NOMO-1 (cell line): Measurements from ENCODE around the gene ACKR2.

Experiments
- DNase-seq, 2 experiments: peaks; one replicate each; lab custom pipeline; 2025; ENCODE audit not compliant: unreplicated experiment in 2 of 2; lab: John Stamatoyannopoulos, UW

ACKR2 gene

DNA sequence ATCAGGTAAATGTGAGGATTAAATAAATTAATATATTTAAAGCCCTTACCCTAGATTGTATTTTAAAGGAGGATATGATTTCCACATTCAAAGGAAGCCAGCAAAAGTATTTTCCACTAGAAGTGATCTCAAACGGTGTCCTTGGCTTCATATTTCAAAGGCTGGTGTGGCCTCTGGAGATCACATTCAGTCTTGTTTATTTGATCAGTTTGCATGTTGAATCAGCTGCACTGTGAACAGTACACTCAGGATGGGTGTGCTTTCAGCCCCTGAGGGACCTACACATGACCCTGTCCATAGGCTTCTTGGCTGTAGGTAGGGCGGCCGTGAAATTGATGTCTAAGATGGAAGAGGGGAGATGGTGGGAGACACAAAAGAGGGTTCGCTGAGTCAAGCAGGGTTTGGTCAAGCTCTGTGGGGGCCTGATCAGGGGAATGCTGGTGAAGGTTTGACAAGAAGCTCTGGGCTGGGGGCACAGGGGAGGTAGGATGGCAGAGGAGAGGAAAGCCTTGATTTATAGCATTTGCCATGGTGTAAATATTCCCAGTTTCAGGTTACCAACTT, 44.6 kb downstream of the ACKR2 start:
- no peak for DNase-seq

DNA sequence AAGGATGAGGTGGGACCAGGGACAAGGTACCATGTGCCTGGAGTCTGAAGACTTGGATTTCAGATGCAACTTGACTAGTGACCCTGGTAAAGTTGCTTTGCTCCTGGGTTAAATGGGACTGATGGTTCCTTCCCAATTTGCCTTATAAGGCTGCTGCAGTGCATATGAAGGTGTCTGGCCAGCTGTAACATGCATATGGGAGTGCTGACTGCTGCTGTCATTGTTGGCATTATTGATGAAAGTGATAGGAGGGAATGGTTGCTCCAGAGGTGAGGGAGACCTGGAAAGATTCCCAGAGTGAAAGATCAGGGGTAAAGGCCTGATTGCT, 45.9 kb downstream of the ACKR2 start:
- no peak for DNase-seq

DNA sequence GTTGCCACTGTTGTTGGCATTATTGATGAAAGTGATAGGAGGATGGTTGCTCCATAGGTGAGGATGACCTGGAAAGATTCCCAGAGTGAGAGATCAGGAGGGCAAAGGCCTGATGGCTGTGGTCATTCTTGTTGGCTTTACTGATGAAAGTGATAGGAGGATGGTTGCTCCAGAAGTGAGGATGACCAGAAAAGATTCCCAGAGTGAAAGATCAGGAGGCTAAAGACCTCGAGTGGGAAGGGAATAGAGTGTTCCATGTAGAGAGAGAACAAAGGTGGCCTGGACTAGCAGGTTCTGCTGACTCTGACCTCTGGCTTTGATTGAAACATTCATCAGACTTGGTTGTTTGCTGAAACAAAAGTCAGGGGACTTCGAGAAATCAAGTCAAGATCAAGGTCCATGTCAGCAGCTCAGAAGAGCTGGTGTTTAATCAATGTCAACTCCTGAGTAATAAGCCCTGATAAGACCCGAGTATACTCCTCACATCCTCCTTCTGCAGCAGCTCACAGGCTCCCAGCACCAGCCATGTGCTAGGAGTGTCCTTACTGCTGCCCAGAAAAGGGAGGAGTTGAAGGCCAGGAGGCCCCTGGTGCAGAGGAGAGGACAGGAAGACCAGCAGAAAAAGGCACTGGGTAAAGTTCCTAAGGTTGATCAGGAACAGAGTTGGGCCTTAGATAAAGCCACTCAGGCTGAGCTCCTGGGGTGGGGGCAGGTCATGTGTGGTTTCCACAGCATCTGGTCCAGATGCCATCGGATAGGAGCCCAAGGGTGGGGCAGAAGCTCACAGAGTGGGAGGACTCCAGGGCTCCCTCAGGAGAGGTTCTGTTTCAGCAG, 46.5 kb downstream of the ACKR2 start:
- DNase-seq: no peak

DNA sequence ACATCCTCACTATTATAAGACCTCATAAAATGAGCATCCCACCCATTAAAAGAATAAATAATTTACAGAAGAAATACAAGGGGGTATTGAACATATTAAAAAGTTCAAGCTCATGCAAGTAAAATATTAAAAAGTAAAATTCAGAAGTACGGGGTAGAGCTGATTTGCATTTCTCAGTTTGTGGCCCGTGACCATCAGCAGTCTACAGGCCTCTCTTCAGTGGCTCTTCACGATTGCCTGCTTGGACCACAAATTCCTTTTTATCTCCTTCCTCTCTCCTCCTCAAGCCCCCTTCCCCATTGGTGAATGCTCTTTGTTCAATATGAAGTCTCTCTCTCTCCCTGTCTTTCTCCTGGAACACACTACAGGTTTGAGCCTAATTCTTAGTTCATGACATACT, 47.3 kb downstream of the ACKR2 start:
- DNase-seq: no peak

DNA sequence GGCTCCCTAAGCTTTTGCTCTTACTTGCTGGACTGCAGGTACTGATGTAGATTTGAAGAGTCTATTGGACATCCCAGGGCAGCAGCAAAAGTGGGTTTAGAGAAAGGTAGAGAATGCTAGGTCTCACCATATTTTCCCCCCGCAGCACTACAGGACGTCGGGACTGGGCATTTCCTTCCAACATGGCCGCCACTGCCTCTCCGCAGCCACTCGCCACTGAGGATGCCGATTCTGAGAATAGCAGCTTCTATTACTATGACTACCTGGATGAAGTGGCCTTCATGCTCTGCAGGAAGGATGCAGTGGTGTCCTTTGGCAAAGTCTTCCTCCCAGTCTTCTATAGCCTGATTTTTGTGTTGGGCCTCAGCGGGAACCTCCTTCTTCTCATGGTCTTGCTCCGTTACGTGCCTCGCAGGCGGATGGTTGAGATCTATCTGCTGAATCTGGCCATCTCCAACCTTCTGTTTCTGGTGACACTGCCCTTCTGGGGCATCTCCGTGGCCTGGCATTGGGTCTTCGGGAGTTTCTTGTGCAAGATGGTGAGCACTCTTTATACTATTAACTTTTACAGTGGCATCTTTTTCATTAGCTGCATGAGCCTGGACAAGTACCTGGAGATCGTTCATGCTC, 55.2 kb downstream of the ACKR2 start:
- DNase-seq: no peak

DNA sequence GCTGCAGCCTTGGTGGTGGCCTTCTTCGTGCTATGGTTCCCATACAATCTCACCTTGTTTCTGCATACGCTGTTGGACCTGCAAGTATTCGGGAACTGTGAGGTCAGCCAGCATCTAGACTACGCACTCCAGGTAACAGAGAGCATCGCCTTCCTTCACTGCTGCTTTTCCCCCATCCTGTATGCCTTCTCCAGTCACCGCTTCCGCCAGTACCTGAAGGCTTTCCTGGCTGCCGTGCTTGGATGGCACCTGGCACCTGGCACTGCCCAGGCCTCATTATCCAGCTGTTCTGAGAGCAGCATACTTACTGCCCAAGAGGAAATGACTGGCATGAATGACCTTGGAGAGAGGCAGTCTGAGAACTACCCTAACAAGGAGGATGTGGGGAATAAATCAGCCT, 56.0 kb downstream of the ACKR2 start:
- DNase-seq: no peak

DNA sequence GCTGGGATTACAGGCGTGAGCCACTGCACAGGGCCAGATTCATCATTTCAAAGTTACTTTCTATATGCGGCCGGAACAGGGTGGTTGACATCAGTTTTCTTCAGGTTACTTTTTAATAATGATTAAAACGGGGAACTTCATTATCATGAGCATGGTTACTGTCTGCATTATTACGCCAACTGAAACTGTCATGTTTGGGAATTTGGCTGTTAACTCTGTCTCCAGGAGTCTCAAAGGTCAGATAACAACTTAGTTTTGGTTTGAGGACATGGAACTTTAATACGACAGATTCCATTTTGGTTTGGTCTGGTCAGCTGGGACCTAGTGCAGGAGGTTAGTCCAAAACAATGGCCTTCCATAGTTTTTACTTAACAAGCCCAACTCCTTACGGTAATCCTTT, 57.9 kb downstream of the ACKR2 start:
- DNase-seq: no peak

DNA sequence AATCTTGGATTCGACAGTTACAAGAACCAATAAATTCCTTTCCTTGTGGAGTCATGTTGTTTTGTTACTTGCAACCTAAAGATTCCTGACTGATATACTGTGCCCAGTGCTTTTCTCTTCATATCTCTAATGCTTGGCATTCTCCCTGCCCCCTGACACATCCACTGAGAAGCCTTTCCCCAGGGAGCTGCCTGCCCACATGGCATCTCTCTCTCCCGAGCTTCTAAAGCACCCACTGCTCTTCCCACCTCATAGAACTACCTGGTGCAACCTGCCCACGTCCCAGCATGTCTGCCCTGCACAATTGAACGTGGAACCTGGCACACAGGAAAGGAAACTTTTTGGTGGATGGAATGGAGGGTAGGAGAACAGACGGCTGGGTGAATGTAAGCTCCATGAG, 59.6 kb downstream of the ACKR2 start:
- DNase-seq: no peak

DNA sequence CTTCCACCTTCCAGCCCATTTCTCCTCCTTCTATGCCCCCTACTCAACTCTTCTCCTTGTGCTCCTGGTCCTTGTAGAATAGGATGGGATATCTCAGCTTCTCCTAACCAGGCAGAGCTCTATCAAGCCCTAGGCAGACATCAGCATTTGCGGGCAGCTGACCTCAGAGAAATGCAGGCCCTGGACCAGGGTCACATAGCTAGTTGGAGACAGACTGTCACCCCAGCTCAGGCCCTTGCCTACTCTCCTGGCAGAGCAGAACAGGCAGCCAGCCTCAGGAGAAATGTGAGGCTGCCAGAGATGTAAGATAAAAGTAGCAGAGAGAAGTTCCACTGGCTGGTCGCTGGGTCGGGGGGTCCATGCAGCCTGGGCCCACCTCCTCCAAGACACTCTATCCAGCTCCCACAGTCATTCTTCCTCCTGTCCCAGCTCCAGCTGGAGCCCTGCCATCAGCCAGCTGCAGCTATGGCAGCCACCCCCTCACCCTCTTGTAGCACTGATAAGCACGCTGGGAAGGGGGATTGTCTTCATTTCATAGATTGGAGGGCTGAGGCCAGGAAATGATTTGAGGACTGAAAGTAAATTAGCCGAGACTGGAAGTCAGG, 62.4 kb downstream of the ACKR2 start:
- DNase-seq: no peak

DNA sequence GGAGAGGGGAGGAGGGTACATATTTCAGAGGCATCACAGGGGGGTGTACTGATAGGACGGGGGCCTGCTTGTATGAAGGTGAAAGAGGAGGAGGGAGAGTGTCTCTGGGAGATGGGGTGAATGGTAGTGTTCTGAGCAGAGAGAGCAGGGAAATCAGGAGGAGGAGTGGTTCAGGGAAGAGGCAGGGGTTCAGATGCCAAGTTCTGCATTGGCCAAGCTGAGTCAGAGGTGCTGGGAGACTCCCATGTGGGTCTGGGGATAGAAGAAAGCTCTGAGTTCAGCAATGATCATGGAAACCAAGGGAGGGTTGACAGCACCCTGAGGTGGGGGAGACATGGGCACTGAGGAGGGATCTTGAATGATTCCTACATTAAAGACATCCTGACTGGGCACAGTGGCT, 63.5 kb downstream of the ACKR2 start:
- no peak for DNase-seq

DNA sequence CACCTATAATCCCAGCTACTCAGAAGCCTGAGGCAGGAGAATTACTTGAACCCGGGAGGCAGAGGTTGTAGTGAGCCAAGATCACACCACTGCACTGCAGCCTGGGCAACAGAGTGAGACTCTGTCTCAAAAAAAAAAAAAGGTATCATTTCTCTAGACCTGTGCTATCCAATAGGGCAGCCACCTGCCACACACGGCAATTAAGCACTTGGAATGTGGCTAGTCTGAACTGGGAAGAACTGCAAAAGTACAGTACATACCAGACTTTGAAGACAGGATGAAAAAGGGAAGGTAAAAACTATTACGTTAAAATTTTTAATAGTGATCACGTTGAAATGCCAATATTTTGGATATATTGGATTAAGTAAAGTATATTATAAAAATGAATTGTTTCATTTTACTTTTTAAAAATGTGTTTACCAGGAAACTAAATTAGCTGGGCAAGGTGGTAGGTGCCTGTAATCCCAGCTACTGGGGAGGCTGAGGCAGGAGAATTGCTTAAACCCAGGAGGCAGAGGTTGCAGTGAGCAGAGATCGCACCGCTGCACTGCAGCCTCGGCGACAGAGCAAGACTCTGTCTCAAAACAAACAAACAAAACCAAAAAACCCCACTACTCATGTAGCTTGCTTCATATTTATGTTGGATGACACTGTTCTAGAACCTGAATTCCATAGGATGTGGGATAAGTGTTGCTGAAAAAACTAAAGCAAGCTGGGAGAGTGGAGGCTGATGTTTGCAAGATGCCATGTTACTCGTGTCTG, 64.2 kb downstream of the ACKR2 start:
- DNase-seq: no peak

DNA sequence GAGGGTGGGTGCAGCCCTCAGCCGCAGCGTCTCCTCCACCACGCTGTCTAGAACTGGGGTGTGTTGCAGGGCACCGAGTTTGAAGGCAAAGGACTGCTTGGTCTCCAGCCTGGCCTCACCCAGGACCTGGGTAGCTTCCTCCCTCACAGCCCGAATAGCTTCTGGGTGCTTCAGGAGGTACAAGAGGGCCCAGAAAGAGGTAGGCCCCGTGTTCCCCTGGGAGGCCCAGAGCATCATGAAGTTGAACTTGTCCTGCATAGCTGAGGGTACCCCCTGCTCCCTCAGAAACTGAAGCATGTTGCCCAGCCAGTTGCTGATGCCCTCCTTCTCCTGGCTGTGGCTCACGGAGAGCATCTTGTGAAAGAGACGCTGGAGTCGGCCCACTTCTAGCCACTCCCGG, 65.5 kb downstream of the ACKR2 start:
- DNase-seq: no peak

DNA sequence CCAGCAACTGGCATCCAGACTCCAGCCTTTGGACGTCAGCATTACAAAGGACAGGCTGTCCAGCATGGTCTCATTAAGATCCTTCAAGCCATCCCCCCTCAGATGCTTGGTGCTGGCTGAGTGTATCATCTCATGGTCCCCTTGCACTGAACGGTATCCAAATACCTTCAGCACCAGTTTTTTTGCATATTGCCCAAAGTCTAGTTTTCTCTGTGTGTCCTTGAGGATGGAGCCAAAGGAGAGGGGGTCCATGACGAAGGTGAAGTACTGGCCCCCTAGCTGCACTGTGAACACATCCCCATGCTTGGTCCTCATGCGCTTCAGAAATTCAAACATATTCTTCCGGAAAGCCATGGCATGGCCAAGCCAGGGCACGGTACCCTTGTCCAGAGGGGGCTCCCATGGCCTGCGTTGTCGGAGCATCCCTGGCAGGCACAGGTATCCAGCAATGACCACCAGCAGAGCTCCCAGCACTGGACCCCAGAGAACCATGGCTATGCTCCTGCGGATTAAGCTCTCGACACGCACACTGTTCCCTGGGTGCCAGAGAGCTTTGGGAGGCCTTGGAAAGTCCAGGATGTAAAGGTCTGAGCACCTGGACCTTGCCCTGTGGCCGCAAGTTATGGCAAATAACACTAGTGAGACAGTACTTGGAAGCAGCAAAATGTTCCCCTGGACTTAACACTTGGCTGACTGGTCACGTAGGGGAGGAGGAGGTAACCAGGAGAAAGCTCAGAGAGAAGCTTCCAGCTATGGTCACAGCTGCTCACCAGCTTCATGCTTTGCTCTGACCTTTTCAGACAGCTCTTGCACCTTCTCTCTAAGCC, 66.3 kb downstream of the ACKR2 start, which contains the start of gene CYP8B1:
TSS of gene CYP8B1 (minus strand) at position 555 of the 827 bp plus-strand sequence. CDS start at position 492, 63 bp downstream.
- DNase-seq: no peak

DNA sequence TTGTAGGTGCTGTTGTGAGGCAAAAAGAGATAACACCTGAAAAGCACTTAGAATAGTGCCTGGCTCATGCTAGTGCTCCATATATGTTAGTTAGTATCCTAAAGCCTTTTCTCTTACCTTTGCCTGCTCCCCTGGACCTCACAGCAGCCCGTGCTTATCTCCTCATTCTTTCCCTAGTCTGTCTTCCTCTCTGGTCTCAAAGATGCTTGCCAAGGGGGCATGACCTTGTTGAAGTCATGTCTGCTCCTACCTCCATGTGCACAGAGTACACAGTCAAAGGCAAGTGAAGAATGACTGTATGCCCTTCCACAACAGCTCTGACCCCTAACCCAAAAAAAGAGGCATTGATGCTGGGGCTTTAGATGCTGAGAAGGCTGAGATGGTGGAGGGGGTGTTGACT, 67.2 kb downstream of the ACKR2 start:
- no peak for DNase-seq

DNA sequence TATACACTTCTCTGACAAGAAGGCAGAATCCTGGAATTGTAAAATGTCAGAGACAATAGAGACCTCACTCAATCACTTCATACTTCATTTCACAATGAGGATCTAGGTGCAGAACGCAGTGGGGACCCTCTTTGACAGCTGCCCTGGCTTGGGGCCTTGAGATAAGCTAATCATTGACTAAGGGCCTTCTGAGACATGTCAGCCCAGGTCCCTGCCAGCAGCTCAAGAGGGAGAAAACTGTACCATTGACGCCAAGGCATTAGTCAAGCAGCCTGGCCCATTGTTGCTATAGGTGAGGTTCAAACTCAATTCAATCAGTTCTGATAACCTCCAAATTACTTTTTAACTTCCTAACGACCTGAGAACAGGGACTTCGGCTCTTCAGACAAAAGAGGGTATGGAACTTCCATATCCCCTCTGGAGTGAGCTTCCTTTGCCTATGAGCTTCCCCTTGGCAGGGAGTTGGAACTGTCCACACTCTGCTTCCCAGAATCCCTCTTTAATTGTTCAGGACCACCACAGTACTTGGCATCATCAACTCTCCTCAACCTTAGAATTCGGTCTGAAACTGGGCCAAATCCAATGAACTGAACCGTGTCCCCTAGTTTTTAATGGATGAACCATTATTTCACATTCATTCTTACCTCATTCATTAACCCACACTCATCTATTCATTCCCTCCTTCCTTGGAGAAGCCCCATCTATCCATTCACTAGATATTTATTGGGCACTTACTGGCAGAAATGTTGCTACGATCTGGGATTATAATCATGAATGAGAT, 67.9 kb downstream of the ACKR2 start:
- no peak for DNase-seq

DNA sequence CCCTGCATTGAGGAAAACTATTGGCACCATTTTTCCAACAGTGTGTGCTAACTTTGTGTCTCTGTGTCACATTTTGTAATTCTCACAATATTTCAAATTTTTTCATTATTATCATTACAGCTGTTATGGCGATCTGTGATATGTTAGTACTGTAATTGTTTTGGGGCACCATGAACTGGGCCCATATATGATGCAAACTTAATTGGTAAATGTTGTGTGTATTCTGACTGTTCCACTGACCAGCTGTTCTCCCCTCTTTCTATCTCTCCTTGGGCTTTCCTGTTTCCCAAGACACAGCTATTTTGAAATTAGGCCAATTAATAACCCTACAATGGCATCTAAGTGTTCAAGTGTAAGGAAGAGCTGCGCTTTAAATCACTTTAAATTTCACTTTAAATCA, 68.6 kb downstream of the ACKR2 start:
- DNase-seq: no peak

DNA sequence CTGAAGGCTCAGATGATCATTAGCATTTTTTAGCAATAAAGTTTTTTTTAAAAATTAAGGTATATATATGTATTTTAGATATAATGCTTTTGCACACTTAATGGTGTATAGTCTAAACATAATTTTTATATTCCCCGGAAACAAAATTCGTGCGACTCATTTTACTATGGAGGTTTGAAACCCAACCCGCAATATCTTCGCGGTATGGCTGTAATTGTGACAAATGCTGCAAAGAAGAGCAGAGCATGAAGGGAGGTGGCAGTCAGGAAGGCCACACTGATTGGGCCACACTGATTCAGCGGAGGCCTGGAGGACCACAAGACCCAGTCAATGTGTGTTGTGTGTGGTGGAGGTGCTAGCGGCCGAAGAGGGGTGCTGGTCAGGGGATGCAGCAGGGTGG, 70.9 kb downstream of the ACKR2 start:
- DNase-seq: no peak

DNA sequence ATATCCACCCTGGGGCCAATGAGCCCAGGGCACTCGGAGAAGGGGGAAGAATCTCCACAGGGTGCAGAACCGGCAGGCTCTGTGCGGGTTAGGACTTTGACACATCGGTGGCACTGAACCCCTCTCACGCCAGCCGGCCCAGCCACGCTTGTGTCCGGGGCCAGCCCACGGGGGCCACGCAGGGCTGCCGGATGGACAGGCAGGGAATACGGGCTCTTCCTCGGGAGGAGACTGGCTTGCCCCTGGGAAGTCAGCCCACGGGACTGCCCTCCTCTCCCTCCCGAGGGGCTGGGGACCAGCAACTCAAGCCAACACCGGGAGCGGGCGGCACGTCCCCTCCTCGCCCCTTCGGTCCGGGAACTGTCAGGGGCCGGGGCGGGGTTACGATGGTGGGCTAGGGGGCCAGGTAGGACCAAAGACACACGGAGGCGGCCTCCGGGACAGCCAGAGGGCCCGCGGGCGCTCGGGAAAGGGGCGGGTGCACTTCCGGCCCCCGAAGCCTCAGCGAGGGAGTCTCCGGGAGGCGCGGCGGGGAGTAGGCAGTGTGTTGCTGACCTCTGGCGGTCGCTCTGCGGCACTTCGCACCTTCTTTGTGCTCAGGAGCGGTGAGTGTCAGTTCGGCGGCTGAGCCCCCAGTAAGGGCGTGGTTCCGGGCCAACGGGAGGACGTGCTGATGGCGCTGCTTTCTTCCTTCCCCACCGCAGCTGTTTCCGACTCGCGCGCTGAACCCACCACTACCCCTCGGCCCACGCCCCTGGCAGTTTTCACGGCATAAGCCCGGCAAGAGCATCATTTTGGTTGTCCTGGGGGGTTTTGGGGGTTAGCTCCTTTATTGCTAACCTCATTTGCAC, 71.6 kb downstream of the ACKR2 start:
- DNase-seq: peak; percentile 89 to 90
